K562 (cell line): ENCODE results near the gene TNFSF18. TPM values are rescaled to one million over a fixed set of nuclear protein-coding genes. Genes with fewer than 3 reads are reported as not detected.

Experiments
- ATAC-seq: fragments of 200-7000 bp; cut with Tn5 transposase; 3 replicates; pipeline ENCODE4 v1.9.1; 2020; ENCODE audit warnings: moderate library complexity
- BruUV-seq: library from RNA; stranded (reverse); fragments of 400-500 nt; replicated peaks from 2 replicates; lab custom pipeline; 2021; lab: Mats Ljungman, UMichigan
- CTCF ChIA-PET: fragments of 300-600 bp; formaldehyde crosslinking; extraction: SDS; loops from one replicate; lab custom pipeline; 2021; ENCODE audit warnings: low intra/inter-chr PET ratio; lab: Yijun Ruan, JAX
- POLR2A ChIA-PET: fragments of 300-600, 350-650 bp; sonication (Branson Sonifier 250); formaldehyde crosslinking; extraction: SDS; loops from one replicate; lab custom pipeline; 2021; ENCODE audit warnings: antibody characterized with exemption, inconsistent platforms; lab: Yijun Ruan, JAX
- DNase-seq, 4 experiments: peaks; one replicate each; pipeline versions ENCODE4 v3.0.0 to v3.0.0-alpha.2; 2011 to 2018; ENCODE audit warnings: low spot score in 3 of 4, mixed read lengths in 3 of 4; ENCODE audit errors: extremely low read depth in 1 of 4
- FAIRE-seq: peaks from 2 replicates; lab custom pipeline; 2011; peaks lifted over from hg19 to GRCh38; lab: Jason Lieb, UNC
- H2AFZ ChIP-seq: 2 replicates; pipeline ENCODE4 v1.6.0; 2011; ENCODE audit warnings: low read depth, low read length, control low read depth, inconsistent platforms
- H3K27ac ChIP-seq: fragments of 200-600 bp; 3 replicates; pipeline ENCODE4 v1.8.0; 2011; ENCODE audit warnings: low read depth, mild to moderate bottlenecking, control low read depth, inconsistent platforms, low read length, moderate library complexity, mixed read lengths; ENCODE audit errors: extremely low read depth
- H3K27me3 ChIP-seq, 2 experiments: fragments of 300-600 bp in 1 of 2; 2 replicates in 1 of 2; 3 replicates in 1 of 2; pipeline versions ENCODE4 v1.6.0 to v1.8.0; 2011; ENCODE audit warnings: inconsistent platforms in 2 of 2, low read length in 2 of 2, mild to moderate bottlenecking in 1 of 2, mixed read lengths in 1 of 2, moderate library complexity in 1 of 2; ENCODE audit not compliant: control insufficient read depth in 2 of 2, insufficient read depth in 2 of 2
- H3K36me3 ChIP-seq: fragments of 300-600 bp; 3 replicates; pipeline ENCODE4 v1.8.0; 2011; ENCODE audit warnings: mild to moderate bottlenecking, low read length, inconsistent platforms; ENCODE audit not compliant: control insufficient read depth, insufficient read depth
- H3K4me1 ChIP-seq, 2 experiments: fragments of 200-600 bp in 1 of 2; replicated peaks in 1 of 2; 2 replicates in 1 of 2; 3 replicates in 1 of 2; pipeline versions ENCODE4 v1.5.1 to v1.8.0; 2011; ENCODE audit warnings: inconsistent platforms in 2 of 2, low read length in 2 of 2, mild to moderate bottlenecking in 1 of 2, mixed read lengths in 1 of 2, moderate library complexity in 1 of 2; ENCODE audit not compliant: control insufficient read depth in 2 of 2, insufficient read depth in 2 of 2
- H3K4me2 ChIP-seq: 2 replicates; pipeline ENCODE4 v1.6.1; 2011; ENCODE audit warnings: low read length, control low read depth, inconsistent platforms, mixed read lengths; ENCODE audit not compliant: insufficient read depth
- H3K4me3 ChIP-seq: fragments of 200-600 bp; sonication (generic), shearing (Covaris generic); 2 replicates; pipeline ENCODE4 v1.5.1; 2016; ENCODE audit warnings: control low read depth, inconsistent platforms
- H3K79me2 ChIP-seq: fragments of 200-600 bp; 3 replicates; pipeline ENCODE4 v1.8.0; 2011; ENCODE audit warnings: low read length, inconsistent platforms; ENCODE audit not compliant: control insufficient read depth, insufficient read depth
- H3K9ac ChIP-seq, 2 experiments: 2 replicates each; pipeline versions ENCODE4 v1.6.0 to v1.6.1; 2011; ENCODE audit warnings: low read depth in 2 of 2, low read length in 2 of 2, control low read depth in 1 of 2, inconsistent platforms in 1 of 2, mild to moderate bottlenecking in 1 of 2, mixed read lengths in 1 of 2; ENCODE audit not compliant: insufficient read depth in 1 of 2
- H3K9me1 ChIP-seq: one replicate; pipeline ENCODE4 v1.6.0; 2011; ENCODE audit warnings: inconsistent platforms, mild to moderate bottlenecking, low read length, moderate library complexity; ENCODE audit not compliant: control insufficient read depth, insufficient read depth
- H3K9me3 ChIP-seq: replicated peaks from 2 replicates; pipeline ENCODE4 v1.5.1; 2011; ENCODE audit warnings: low read depth, low read length, inconsistent platforms; ENCODE audit not compliant: control insufficient read depth, insufficient read depth
- H4K20me1 ChIP-seq: replicated peaks from 2 replicates; pipeline ENCODE4 v1.6.1; 2011; ENCODE audit warnings: low read length, inconsistent platforms, mixed read lengths; ENCODE audit not compliant: control insufficient read depth, insufficient read depth
- FOXJ2 ChIP-seq: fragments of 200-800 bp; sonication (Bioruptor generic); IDR thresholded peaks from 2 replicates; pipeline ENCODE4 v1.6.1; 2016; ENCODE audit warnings: missing genetic modification characterization, missing compliant biosample characterization
- GTF2A2 ChIP-seq: IDR thresholded peaks from 2 replicates; pipeline ENCODE4 v1.6.1; 2016; ENCODE audit warnings: mild to moderate bottlenecking, missing genetic modification characterization, missing compliant biosample characterization
- HDAC1 ChIP-seq, 2 experiments: fragments of 450-650 bp; IDR thresholded peaks; 2 replicates each; pipeline ENCODE4 v1.6.1; 2016 to 2017; ENCODE audit warnings: inconsistent platforms in 1 of 2, mild to moderate bottlenecking in 1 of 2, moderate library complexity in 1 of 2
- HDAC2 ChIP-seq: fragments of 450-650 bp; IDR thresholded peaks from 2 replicates; pipeline ENCODE4 v1.6.1; 2016; ENCODE audit warnings: mild to moderate bottlenecking
- KLF16 ChIP-seq: IDR thresholded peaks from 2 replicates; pipeline ENCODE4 v1.6.1; 2016; ENCODE audit warnings: antibody characterized with exemption
- MECOM ChIP-seq: fragments of 250-450 bp; sonication (Bioruptor Pico); IDR thresholded peaks from 2 replicates; pipeline ENCODE4 v1.8.0; 2022; ENCODE audit warnings: inconsistent platforms
- RNF2 ChIP-seq: sonication (generic); IDR thresholded peaks from 2 replicates; pipeline ENCODE4 v1.6.1; 2016
- SMARCA5 ChIP-seq: fragments of 450-650 bp; IDR thresholded peaks from 2 replicates; pipeline ENCODE4 v1.6.1; 2016
- TRIM28 ChIP-seq: fragments of 450-650 bp; IDR thresholded peaks from 2 replicates; pipeline ENCODE4 v1.6.1; 2017
- ZNF174 ChIP-seq: fragments of 250-450 bp; sonication (Bioruptor Pico); IDR thresholded peaks from 2 replicates; pipeline ENCODE4 v1.4.0; 2020; ENCODE audit warnings: mild to moderate bottlenecking
- WGBS: fragments of 100-300 bp; shearing (Covaris generic); methylation state at CpG from one replicate; pipeline ENCODE4 v1.1.6; 2016; ENCODE audit warnings: low coverage, mixed read lengths; ENCODE audit not compliant: insufficient coverage; ENCODE audit errors: missing lambda C conversion rate; 5-methylcytosine and 5-hydroxymethylcytosine counted together
- in situ Hi-C: fragments of 300-500 bp; cut with MboI; formaldehyde crosslinking; loops from 4 replicates; pipeline ENCODE4 v1.15.0; 2018; ENCODE audit warnings: inconsistent platforms, mixed read lengths
- intact Hi-C: fragments of 100-400 bp; cut with micrococcal nuclease; formaldehyde crosslinking; loops from 2 replicates; pipeline ENCODE4 v1.14.2; 2022
- polyA plus RNA-seq, 8 experiments: library from polyadenylated mRNA; depleted of rRNA in 4 of 8; stranded (reverse) in 5 of 8; unstranded in 3 of 8; fragments of >200 nt; fragmentation: Nextera tagmentation in 2 of 8; fragmentation: Illumina TruSeq in 1 of 8; extraction: Ambion mirVana in 2 of 8; extraction: Trizol in 1 of 8; gene quantifications; 2 replicates each; pipeline versions ENCODE4 v1.2.1 to v1.2.3, GENCODE V29; 2011 to 2014; ENCODE audit warnings: inconsistent platforms in 1 of 8, missing spikeins in 1 of 8
- total RNA-seq, 7 experiments: library from RNA; depleted of rRNA in 6 of 7; stranded (reverse); fragments of >200 nt in 6 of 7; fragmentation: Illumina TruSeq in 2 of 7; extraction: Trizol in 2 of 7; gene quantifications; 2 replicates each; pipeline versions ENCODE4 v1.2.1 to v1.2.3, GENCODE V29; 2011 to 2021; ENCODE audit warnings: low replicate concordance in 1 of 7
- TF ChIP-seq, protein P1 (sequence below): fragments of 450-650 bp; IDR thresholded peaks from 2 replicates; pipeline ENCODE4 v1.6.1; 2018; ENCODE audit warnings: mild to moderate bottlenecking, low read depth; ENCODE audit not compliant: partially characterized antibody
- TF ChIP-seq, protein P2 (sequence below): fragments of 450-650 bp; conservative IDR thresholded peaks from 2 replicates; pipeline ENCODE4 v1.6.1; 2016; ENCODE audit warnings: missing genetic modification characterization, low read depth, mild to moderate bottlenecking, control low read depth, missing compliant biosample characterization
- TF ChIP-seq, protein P3 (sequence below): sonication (generic); formaldehyde crosslinking; IDR thresholded peaks from 2 replicates; pipeline ENCODE4 v1.4.0; 2020; ENCODE audit warnings: mild to moderate bottlenecking, missing genetic modification reagents

TNFSF18 gene
- total and polyA plus RNA-seq, 9 of the 15 experiments (the other 6 are each of a cell fraction or from before 2014, with no cell fraction given) = not detected

DNA sequence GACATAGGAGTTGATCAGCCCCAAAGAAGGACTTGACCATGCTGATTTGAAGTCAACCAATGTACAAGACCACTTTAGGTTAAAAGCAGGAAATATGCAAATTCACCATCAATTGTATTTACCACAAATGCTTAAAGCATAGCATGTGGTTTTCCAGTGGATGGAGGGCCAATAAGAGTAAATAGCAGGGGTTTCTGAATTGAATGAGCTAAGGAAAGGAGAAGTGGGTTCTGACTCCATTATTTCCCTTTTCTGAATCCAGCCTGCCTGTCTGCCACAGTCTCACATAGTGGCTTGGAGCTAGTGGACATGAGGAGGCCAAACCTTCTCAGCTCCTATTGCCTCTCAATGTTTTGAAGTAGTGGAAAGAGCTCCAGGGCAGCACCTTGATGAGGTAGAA is 7.2 kb upstream of the TNFSF18 start:
- CTCF ChIA-PET = no interaction called here
- Histone ChIP-seq H3K4me1 (no peaks in the 10 kb centered on the region), H3K4me2 (no peak overlapping the region), H3K27ac (no peak overlapping the region), H3K9me1 (no peaks in the 10 kb centered on the region), H3K4me3 (no peak overlapping the region), H3K9ac (no peak overlapping the region), H4K20me1 (no peaks in the 10 kb centered on the region), H3K9me3 (no peaks in the 10 kb centered on the region), H3K79me2 (no peaks in the 10 kb centered on the region), H3K36me3 (no peaks in the 10 kb centered on the region), H2AFZ (no peak overlapping the region), H3K27me3 (no peaks in the 10 kb centered on the region)
- intact Hi-C loops = no loop called here
- no peak for FAIRE-seq
- no TSS peak for BruUV-seq
- in situ Hi-C loops = no loop called here
- POLR2A ChIA-PET = interaction anchor here (0.6 to 1.0 kb wide), 2 partner anchors 12 to 397 kb away, joined by 3 to 4 read pairs; no protein-coding TSS in a partner anchor
- DNase-seq = no peak
- ATAC-seq = no peak
- TF ChIP-seq SMARCA5 (no peak), HDAC2 (no peak), MECOM (CRISPR knock-in tag) (no peak), ZNF174 (CRISPR knock-in tag) (no peak), RNF2 (no peak), TRIM28 (no peak)
- TF ChIP-seq, protein P1, sequence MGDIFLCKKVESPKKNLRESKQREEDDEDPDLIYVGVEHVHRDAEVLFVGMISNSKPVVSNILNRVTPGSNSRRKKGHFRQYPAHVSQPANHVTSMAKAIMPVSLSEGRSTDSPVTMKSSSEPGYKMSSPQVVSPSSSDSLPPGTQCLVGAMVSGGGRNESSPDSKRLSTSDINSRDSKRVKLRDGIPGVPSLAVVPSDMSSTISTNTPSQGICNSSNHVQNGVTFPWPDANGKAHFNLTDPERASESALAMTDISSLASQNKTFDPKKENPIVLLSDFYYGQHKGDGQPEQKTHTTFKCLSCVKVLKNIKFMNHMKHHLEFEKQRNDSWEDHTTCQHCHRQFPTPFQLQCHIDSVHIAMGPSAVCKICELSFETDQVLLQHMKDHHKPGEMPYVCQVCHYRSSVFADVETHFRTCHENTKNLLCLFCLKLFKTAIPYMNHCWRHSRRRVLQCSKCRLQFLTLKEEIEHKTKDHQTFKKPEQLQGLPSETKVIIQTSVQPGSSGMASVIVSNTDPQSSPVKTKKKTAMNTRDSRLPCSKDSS = no peak
- TF ChIP-seq, all 486 proteins: peak for 0

DNA sequence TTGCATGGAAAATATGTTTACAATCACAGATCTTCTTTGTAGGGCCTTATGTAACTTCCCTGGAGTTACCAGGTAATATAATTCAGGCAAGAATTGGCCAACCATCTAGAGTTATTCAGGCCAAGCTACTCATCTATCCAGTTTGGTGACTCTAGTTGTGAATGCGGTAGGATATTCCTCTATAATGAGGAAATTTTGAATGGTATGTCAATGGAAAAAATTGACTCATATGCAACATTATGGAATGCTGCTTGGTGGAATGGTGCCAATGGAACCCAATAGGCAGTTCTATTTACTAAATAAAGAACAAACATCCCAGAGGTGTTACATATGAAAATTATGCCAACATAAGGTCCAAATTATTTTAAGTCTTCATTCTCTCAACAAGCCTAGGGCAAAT is 5.6 kb upstream of the TNFSF18 start:
- no peak overlapping the region for H2AFZ ChIP-seq
- CTCF ChIA-PET = no interaction called here
- no peak overlapping the region for H3K9ac ChIP-seq
- 9% methylated on average over 1 of the region's 1 CpG for WGBS
- no peaks in the 10 kb centered on the region for H4K20me1 ChIP-seq
- BruUV-seq = no TSS peak
- ATAC-seq (no peak), DNase-seq (no peak), FAIRE-seq (no peak)
- no peaks in the 10 kb centered on the region for H3K9me1 ChIP-seq
- no peak overlapping the region for H3K27ac ChIP-seq
- no peaks in the 10 kb centered on the region for H3K4me1 ChIP-seq
- H3K9me3 ChIP-seq = no peaks in the 10 kb centered on the region
- H3K36me3 ChIP-seq = no peaks in the 10 kb centered on the region
- POLR2A ChIA-PET = no interaction called here
- H3K4me3 ChIP-seq = no peak overlapping the region
- no peak overlapping the region for H3K4me2 ChIP-seq
- no peaks in the 10 kb centered on the region for H3K79me2 ChIP-seq
- in situ Hi-C loops = no loop called here
- intact Hi-C loops = no loop called here
- no peaks in the 10 kb centered on the region for H3K27me3 ChIP-seq
- TF ChIP-seq, protein P2, sequence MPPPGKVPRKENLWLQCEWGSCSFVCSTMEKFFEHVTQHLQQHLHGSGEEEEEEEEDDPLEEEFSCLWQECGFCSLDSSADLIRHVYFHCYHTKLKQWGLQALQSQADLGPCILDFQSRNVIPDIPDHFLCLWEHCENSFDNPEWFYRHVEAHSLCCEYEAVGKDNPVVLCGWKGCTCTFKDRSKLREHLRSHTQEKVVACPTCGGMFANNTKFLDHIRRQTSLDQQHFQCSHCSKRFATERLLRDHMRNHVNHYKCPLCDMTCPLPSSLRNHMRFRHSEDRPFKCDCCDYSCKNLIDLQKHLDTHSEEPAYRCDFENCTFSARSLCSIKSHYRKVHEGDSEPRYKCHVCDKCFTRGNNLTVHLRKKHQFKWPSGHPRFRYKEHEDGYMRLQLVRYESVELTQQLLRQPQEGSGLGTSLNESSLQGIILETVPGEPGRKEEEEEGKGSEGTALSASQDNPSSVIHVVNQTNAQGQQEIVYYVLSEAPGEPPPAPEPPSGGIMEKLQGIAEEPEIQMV = no peak
- TF ChIP-seq, protein P3, sequence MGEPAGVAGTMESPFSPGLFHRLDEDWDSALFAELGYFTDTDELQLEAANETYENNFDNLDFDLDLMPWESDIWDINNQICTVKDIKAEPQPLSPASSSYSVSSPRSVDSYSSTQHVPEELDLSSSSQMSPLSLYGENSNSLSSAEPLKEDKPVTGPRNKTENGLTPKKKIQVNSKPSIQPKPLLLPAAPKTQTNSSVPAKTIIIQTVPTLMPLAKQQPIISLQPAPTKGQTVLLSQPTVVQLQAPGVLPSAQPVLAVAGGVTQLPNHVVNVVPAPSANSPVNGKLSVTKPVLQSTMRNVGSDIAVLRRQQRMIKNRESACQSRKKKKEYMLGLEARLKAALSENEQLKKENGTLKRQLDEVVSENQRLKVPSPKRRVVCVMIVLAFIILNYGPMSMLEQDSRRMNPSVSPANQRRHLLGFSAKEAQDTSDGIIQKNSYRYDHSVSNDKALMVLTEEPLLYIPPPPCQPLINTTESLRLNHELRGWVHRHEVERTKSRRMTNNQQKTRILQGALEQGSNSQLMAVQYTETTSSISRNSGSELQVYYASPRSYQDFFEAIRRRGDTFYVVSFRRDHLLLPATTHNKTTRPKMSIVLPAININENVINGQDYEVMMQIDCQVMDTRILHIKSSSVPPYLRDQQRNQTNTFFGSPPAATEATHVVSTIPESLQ (CRISPR knock-in tag) = no peak
- no peak for TF ChIP-seq FOXJ2 (tag)
- no peak for TF ChIP-seq HDAC1 (IDR thresholded peaks at IDR 0.05)
- TF ChIP-seq GTF2A2 = no peak
- TF ChIP-seq KLF16 = no peak
